HEK293T (cell line): Measurements from ENCODE around the gene YKT6.

Experiments used
- ELF4 ChIP-seq: fragments of 450-650 bp; IDR thresholded peaks from 2 replicates; pipeline ENCODE4 v1.6.1; 2017; ENCODE audit warnings: antibody characterized with exemption
- LEF1 ChIP-seq: fragments of 450-650 bp; IDR thresholded peaks from 2 replicates; pipeline ENCODE4 v1.6.1; 2017; ENCODE audit warnings: mild to moderate bottlenecking, borderline replicate concordance
- ZNF384 ChIP-seq: fragments of 450-650 bp; IDR thresholded peaks from 2 replicates; pipeline ENCODE4 v1.6.1; 2016

DNA sequence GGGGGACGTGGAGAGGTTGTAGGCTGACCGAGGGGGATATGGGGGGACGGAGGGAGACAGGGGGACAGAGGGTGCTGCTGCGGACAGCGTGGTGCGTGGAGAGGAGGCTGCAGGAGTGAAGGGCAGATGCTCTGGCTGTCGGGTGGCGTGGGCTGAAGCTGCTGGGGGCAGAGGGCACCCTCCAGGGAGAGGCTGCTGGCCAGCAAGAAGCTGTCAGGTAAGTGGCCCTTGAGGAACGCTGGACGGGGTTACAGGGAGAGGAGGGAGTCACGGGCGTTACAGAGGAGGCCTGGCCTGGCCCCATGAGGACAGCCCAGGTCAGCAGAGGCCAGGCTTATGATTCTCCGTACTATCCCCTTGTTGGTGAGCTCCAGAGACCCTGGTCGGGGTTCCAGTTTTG, 27.1 kb downstream of the YKT6 start:
- TF ChIP-seq ELF4 (no peak), ZNF384 (no peak), LEF1 (no peak)
